Stomach (tissue), 19 donors: Measurements from ENCODE around the gene OR12D1. TPM values are rescaled to one million over a fixed set of nuclear protein-coding genes. Genes with fewer than 3 reads are reported as not detected.
A peak's percentile ranks its signal among the peaks of the same experiment; 100 is the strongest.

Source experiments
- DNase-seq, 2 donors: peaks; one replicate each; pipeline versions ENCODE4 v3.0.0 to v3.0.0-alpha.2; 2013 to 2019
- H3K27ac ChIP-seq, 5 donors: fragments of 200-600 bp in 4 of 5; sonication (generic) in 4 of 5; one replicate each; pipeline ENCODE4 v1.5.1; 2013 to 2019; ENCODE audit warnings: mild to moderate bottlenecking in 1 of 5, moderate library complexity in 1 of 5
- H3K27me3 ChIP-seq, 3 donors: fragments of 200-600 bp; sonication (generic); one replicate each; pipeline ENCODE4 v1.5.1; 2017 to 2019; ENCODE audit warnings: mixed run types in 1 of 3
- H3K36me3 ChIP-seq, 4 donors: fragments of 200-600 bp; sonication (generic); 1 replicate in 3 of 4; 2 replicates in 1 of 4; pipeline ENCODE4 v1.5.1; 2016 to 2019
- H3K4me1 ChIP-seq, 4 donors: fragments of 200-600 bp; sonication (generic); one replicate each; pipeline ENCODE4 v1.5.1; 2016 to 2019
- H3K4me3 ChIP-seq, 4 donors: fragments of 200-600 bp; sonication (generic) in 3 of 4; one replicate each; pipeline ENCODE4 v1.5.1; 2016 to 2019; ENCODE audit warnings: mild to moderate bottlenecking in 1 of 4
- H3K9me3 ChIP-seq, 4 donors: fragments of 200-600 bp; sonication (generic); one replicate each; pipeline ENCODE4 v1.5.1; 2016 to 2019
- EP300 ChIP-seq: sonication (generic); formaldehyde crosslinking; IDR thresholded peaks from one replicate; pipeline ENCODE4 v1.6.1; 2017; ENCODE audit warnings: antibody characterized with exemption
- POLR2A ChIP-seq, 4 donors: fragments of 450-650 bp; IDR thresholded peaks; one replicate each; pipeline ENCODE4 v1.6.1; 2016; ENCODE audit warnings: antibody characterized with exemption in 4 of 4, control low read depth in 2 of 4, mild to moderate bottlenecking in 1 of 4, moderate library complexity in 1 of 4
- POLR2AphosphoS5 ChIP-seq, 3 donors: sonication (generic); formaldehyde crosslinking; IDR thresholded peaks; one replicate each; pipeline ENCODE4 v1.6.1; 2016; ENCODE audit warnings: antibody characterized with exemption in 3 of 3
- WGBS, 5 donors: extraction: QIAGEN DNeasy Blood & Tissue Kit in 3 of 5; methylation state at CpG; one replicate each; pipeline versions ENCODE4 v1.1.5 to v1.1.7; 2013 to 2018; 5-methylcytosine and 5-hydroxymethylcytosine counted together
- intact Hi-C: fragments of 100-400 bp; cut with DNase I; formaldehyde crosslinking; loops from one replicate; pipeline ENCODE4 v1.15.1; 2023; ENCODE audit warnings: low total_unique reads
- long read RNA-seq, 10 donors: transcript quantifications; one replicate each; lab custom pipeline, GENCODE V29; 2026
- polyA plus RNA-seq, 3 donors: library from polyadenylated mRNA; stranded (reverse); fragments of 200-250 nt; gene quantifications; one replicate each; pipeline ENCODE4 v1.2.3, GENCODE V29; 2013
- total RNA-seq, 5 donors: library from RNA; depleted of rRNA; stranded (reverse); fragments of >200 nt; gene quantifications; one replicate each; pipeline versions ENCODE4 v1.1.0 to v1.2.3, GENCODE V29; 2014 to 2016
- TF ChIP-seq, protein P1 (sequence below), 7 experiments: fragments of 450-650 bp in 4 of 7; fragments of 200-600 bp in 3 of 7; sonication (generic) in 3 of 7; IDR thresholded peaks; one replicate each; pipeline ENCODE4 v1.5.1; 2016 to 2019; ENCODE audit warnings: antibody characterized with exemption in 7 of 7, control low read depth in 2 of 7, mild to moderate bottlenecking in 1 of 7
- donor health status: healthy with polysubstance abuse.
- donor health status: Bipolar disorder and iron deficiency.
- donor health status: healthy.

OR12D1 gene
- total RNA-seq: not detected
- not detected for polyA plus RNA-seq
- long read RNA-seq, donor 1: 0 reads
- long read RNA-seq, donor 2: 0 reads
- long read RNA-seq, donor 3: 0 reads
- long read RNA-seq, donor 4: 0 reads
- long read RNA-seq, donor 5: 0 reads
- long read RNA-seq, donor 6: 0 reads
- long read RNA-seq, donor 7: 0 reads
- long read RNA-seq, donor 8: 0 reads
- long read RNA-seq, donor 9: 0 reads
- long read RNA-seq, donor 10: 0 reads

- Histone ChIP-seq H3K27me3 (no peaks in the 10 kb centered on the region), H3K27ac (no peak within 1 kb of the TSS), H3K36me3 (no peaks in the 10 kb centered on the region), H3K9me3 (peaks cover 0 to 8% (median 0%) of the 10 kb centered on the region in 4 donors), H3K4me3 (no peak within 1 kb of the TSS), H3K4me1 (no peaks in the 10 kb centered on the region)
- intact Hi-C loops: no loop called here
- DNase-seq: peak in 1 of 2 donors; percentile 3
- TF ChIP-seq EP300 (no peak), POLR2AphosphoS5 (IDR thresholded peaks at IDR 0.05) (no peak)
These were observed at the start of gene OR12D1 for GRCh38 chr6:29414588-29414987. Gene OR12D1 (plus strand): TSS chr6:29414928.

- Histone ChIP-seq H3K36me3 (no peaks in the 10 kb centered on the region), H3K9me3 (peaks cover 0 to 6% (median 0%) of the 10 kb centered on the region in 4 donors), H3K27me3 (no peaks in the 10 kb centered on the region), H3K4me3 (no peak within 1 kb of the TSS), H3K4me1 (no peaks in the 10 kb centered on the region), H3K27ac (no peak within 1 kb of the TSS)
- WGBS, 5 donors: 65 to 80% (median 79%) methylated on average over 3 of the region's 3 CpGs
- no peak for DNase-seq
- intact Hi-C loops: no loop called here
- TF ChIP-seq POLR2A (IDR thresholded peaks at IDR 0.05) (no peak), EP300 (no peak), POLR2AphosphoS5 (IDR thresholded peaks at IDR 0.05) (no peak)
- TF ChIP-seq, protein P1, sequence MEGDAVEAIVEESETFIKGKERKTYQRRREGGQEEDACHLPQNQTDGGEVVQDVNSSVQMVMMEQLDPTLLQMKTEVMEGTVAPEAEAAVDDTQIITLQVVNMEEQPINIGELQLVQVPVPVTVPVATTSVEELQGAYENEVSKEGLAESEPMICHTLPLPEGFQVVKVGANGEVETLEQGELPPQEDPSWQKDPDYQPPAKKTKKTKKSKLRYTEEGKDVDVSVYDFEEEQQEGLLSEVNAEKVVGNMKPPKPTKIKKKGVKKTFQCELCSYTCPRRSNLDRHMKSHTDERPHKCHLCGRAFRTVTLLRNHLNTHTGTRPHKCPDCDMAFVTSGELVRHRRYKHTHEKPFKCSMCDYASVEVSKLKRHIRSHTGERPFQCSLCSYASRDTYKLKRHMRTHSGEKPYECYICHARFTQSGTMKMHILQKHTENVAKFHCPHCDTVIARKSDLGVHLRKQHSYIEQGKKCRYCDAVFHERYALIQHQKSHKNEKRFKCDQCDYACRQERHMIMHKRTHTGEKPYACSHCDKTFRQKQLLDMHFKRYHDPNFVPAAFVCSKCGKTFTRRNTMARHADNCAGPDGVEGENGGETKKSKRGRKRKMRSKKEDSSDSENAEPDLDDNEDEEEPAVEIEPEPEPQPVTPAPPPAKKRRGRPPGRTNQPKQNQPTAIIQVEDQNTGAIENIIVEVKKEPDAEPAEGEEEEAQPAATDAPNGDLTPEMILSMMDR (IDR thresholded peaks at IDR 0.05): no peak
These were observed 46.0 kb upstream of the OR12D1 start, which contains the start of gene OR5V1 for GRCh38 chr6:29368765-29369164. Gene OR5V1 (minus strand): TSS chr6:29368865. CDS start chr6:29356195, 12,670 bp downstream.

GRCh38 chr6:29375191-29375590 lies 39.5 kb upstream of the OR12D1 start, which contains the start of gene OR12D3:
Gene OR12D3 (minus strand): TSS chr6:29375291. CDS start chr6:29375287, 4 bp downstream.
- intact Hi-C loops: no loop called here
- 89 to 96% (median 92%) methylated on average over 1 of the region's 1 CpG for WGBS, 5 donors
- no peaks in the 10 kb centered on the region for H3K27me3 ChIP-seq
- DNase-seq: no peak
- no peak within 1 kb of the TSS for H3K4me3 ChIP-seq
- peaks cover 0 to 6% (median 0%) of the 10 kb centered on the region in 4 donors for H3K9me3 ChIP-seq
- no peaks in the 10 kb centered on the region for H3K4me1 ChIP-seq
- no peaks in the 10 kb centered on the region for H3K36me3 ChIP-seq
- TF ChIP-seq EP300 (no peak), POLR2A (IDR thresholded peaks at IDR 0.05) (no peak), POLR2AphosphoS5 (IDR thresholded peaks at IDR 0.05) (no peak)
- TF ChIP-seq, protein P1 (IDR thresholded peaks at IDR 0.05): no peak
- H3K27ac ChIP-seq: no peak within 1 kb of the TSS

GRCh38 chr6:29376003-29376402 lies 38.7 kb upstream of the OR12D1 start:
- Histone ChIP-seq H3K4me3 (no peak overlapping the region), H3K27me3 (no peaks in the 10 kb centered on the region), H3K27ac (no peak overlapping the region), H3K4me1 (no peaks in the 10 kb centered on the region), H3K9me3 (peaks cover 0 to 6% (median 0%) of the 10 kb centered on the region in 4 donors), H3K36me3 (no peaks in the 10 kb centered on the region)
- intact Hi-C loops: no loop called here
- TF ChIP-seq POLR2A (IDR thresholded peaks at IDR 0.05) (no peak), EP300 (no peak), POLR2AphosphoS5 (IDR thresholded peaks at IDR 0.05) (no peak)
- TF ChIP-seq, protein P1 (IDR thresholded peaks at IDR 0.05): no peak
- no peak for DNase-seq

DNA sequence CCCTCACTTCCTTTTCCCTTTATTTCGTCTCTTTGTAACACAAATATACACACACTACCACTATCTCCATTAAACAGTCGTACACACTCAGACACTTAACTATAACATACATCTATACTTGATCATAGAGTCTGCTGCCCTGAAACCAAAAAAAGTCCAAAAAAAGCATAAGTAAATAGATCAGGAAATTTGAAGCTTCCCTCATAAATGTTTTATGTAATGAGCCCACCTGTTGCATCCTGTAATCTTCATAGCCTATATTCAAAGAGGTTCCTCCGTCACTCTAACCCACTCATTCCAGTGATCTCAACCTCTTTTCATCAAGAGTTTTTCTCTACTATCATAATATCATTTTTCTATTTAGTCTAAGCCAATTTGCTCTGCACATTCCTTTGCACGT lies 26.2 kb upstream of the OR12D1 start:
- DNase-seq: no peak
- Histone ChIP-seq H3K36me3 (no peaks in the 10 kb centered on the region), H3K27ac (no peak overlapping the region), H3K27me3 (peaks cover 0 to 10% (median 0%) of the 10 kb centered on the region in 3 donors), H3K4me1 (no peaks in the 10 kb centered on the region), H3K9me3 (no peaks in the 10 kb centered on the region), H3K4me3 (no peak overlapping the region)
- TF ChIP-seq EP300: no peak
- TF ChIP-seq, protein P1 (IDR thresholded peaks at IDR 0.05): no peak
- TF ChIP-seq POLR2A (IDR thresholded peaks at IDR 0.05): no peak
- TF ChIP-seq POLR2AphosphoS5 (IDR thresholded peaks at IDR 0.05): no peak
- intact Hi-C loops: no loop called here
- WGBS, 5 donors: 37 to 59% (median 54%) methylated on average over 4 of the region's 4 CpGs
